Kidney epithelial cell (primary cell): Measurements from ENCODE around the gene FOXA3. TPM values are rescaled to one million over a fixed set of nuclear protein-coding genes. Genes with fewer than 3 reads are reported as not detected.

Source experiments
- DNase-seq: peaks from one replicate; pipeline ENCODE4 v3.0.0-alpha.2; 2010; ENCODE audit warnings: low read depth
- H3K27me3 ChIP-seq: 2 replicates; pipeline ENCODE4 v1.6.0; 2011; ENCODE audit warnings: low read length; ENCODE audit not compliant: control insufficient read depth, insufficient read depth
- H3K36me3 ChIP-seq: 2 replicates; pipeline ENCODE4 v1.5.1; 2011; ENCODE audit warnings: low read length; ENCODE audit not compliant: control insufficient read depth, insufficient read depth
- H3K4me3 ChIP-seq: 2 replicates; pipeline ENCODE4 v1.5.1; 2011; ENCODE audit warnings: low read depth, mild to moderate bottlenecking, control low read depth, low read length
- total RNA-seq: library from RNA; depleted of rRNA; stranded (reverse); fragments of >200 nt; gene quantifications from 2 replicates; pipeline ENCODE4 v1.2.3, GENCODE V29; 2015
- TF ChIP-seq, protein P1 (sequence below): IDR thresholded peaks from 2 replicates; pipeline ENCODE4 v1.5.1; 2011; ENCODE audit warnings: mild to moderate bottlenecking, moderate library complexity, low read length, control low read depth, inconsistent platforms; ENCODE audit not compliant: insufficient read depth, poor library complexity, severe bottlenecking

Gene FOXA3
- total RNA-seq, 1 donor from 2014 or later, result 0.50 TPM

DNA sequence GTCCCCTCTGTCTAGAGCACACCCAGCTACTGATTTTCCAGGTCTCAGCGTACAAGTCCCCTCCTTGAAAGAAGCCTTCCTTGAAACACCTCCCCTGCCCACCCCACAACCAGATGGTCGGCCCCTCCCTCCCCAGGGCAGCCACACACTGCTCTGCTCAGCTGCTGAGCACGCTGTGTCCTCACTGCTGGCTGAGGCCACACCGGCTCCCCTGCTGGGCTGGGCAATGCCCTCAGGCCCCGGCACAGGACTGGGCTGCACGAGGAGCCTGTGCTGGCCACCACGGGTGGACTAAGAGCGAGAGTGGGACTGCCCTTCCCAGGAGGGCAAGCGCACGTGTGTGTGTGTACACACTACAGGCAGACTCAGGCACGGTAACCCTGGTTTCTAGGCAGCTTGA, 37.2 kb upstream of the FOXA3 start:
- TF ChIP-seq, protein P1, sequence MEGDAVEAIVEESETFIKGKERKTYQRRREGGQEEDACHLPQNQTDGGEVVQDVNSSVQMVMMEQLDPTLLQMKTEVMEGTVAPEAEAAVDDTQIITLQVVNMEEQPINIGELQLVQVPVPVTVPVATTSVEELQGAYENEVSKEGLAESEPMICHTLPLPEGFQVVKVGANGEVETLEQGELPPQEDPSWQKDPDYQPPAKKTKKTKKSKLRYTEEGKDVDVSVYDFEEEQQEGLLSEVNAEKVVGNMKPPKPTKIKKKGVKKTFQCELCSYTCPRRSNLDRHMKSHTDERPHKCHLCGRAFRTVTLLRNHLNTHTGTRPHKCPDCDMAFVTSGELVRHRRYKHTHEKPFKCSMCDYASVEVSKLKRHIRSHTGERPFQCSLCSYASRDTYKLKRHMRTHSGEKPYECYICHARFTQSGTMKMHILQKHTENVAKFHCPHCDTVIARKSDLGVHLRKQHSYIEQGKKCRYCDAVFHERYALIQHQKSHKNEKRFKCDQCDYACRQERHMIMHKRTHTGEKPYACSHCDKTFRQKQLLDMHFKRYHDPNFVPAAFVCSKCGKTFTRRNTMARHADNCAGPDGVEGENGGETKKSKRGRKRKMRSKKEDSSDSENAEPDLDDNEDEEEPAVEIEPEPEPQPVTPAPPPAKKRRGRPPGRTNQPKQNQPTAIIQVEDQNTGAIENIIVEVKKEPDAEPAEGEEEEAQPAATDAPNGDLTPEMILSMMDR, result no peak
- Histone ChIP-seq H3K27me3 (no peaks in the 10 kb centered on the region), H3K4me3 (no peak overlapping the region), H3K36me3 (peaks cover 9% of the 10 kb centered on the region)
- DNase-seq, result no peak

DNA sequence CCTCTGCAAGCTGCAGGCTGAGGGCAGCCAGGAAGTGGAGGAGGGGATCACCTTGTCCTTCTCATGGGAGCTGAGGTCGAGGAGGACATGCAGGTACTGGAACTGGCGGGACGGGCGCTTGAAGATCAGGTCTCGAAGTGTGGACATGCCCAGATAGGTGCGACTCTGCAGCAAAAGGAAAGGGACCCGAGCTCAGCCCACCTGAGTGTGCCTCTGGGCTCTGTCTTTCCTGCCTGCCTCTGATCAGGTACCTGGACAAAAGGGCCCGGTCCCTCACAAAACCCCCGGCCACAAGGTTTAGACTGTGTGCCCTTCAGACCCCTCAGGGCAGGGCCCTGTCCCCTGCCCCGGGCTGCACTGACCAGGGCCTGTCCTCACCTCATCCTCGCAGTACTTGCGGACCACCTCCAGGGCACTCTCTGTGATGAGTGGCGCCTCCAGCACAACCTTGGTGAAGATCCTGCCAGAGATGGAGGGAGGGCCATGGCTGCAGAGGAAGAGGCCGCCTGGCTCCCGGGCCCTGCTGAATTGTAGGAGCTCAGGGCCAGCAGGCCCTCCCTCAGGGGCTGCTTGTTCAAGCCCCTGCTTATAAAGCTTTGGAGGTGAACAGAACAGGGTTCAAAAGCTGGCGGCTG, 36.5 kb upstream of the FOXA3 start:
- no peak overlapping the region for H3K4me3 ChIP-seq
- no peaks in the 10 kb centered on the region for H3K27me3 ChIP-seq
- TF ChIP-seq, protein P1, result no peak
- H3K36me3 ChIP-seq, result peaks cover 8% of the 10 kb centered on the region
- DNase-seq, result no peak

DNA sequence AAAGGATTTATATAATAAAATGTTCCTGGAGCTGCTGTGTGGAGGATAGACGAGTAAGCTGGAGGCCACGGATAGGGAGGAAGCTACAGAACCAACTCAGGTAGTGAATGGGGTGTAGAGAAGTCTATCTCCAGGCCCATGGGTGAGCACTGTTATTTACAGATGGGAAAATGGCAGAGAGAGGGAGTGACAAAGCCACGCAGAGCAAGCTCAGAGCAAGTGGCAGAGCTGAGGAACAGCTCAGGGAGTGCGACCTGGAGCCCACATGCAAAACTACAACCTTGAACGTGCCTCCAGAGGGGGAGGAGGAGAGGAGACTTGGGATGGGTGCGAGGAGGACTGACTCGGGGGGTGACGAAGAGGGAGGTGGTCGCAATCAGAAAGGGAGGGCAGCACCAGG, 35.6 kb upstream of the FOXA3 start:
- no peaks in the 10 kb centered on the region for H3K27me3 ChIP-seq
- DNase-seq, result no peak
- H3K36me3 ChIP-seq, result peaks cover 8% of the 10 kb centered on the region
- no peak overlapping the region for H3K4me3 ChIP-seq
- TF ChIP-seq, protein P1, result no peak

GRCh38 chr19:45828945-45829344, 35.2 kb upstream of the FOXA3 start:
- Histone ChIP-seq H3K4me3 (no peak overlapping the region), H3K27me3 (no peaks in the 10 kb centered on the region), H3K36me3 (peaks cover 8% of the 10 kb centered on the region)
- TF ChIP-seq, protein P1, result no peak
- no peak for DNase-seq

GRCh38 chr19:45834970-45835369, 29.2 kb upstream of the FOXA3 start:
- TF ChIP-seq, protein P1, result no peak
- no peak overlapping the region for H3K4me3 ChIP-seq
- H3K27me3 ChIP-seq, result no peaks in the 10 kb centered on the region
- DNase-seq, result no peak
- H3K36me3 ChIP-seq, result peaks cover 7% of the 10 kb centered on the region

DNA sequence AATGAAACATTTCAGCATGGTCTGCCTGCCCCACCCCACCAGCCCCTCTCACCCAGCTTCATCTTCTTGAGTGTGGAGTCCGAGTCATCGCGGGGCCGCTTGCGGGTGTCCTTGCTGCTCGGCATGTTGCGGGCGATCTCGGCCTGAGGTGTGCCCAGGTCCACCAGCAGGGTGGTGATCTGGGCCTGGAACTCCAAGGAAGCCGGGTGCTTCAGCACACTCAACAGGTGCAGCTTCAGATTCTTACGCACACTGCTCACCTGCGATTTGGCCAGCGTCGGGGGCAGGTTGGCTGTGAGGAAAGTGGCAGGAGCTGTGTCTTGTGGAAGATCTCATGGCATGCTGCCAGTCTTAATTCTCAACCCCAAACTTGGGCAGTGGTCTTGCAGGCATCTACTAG, 21.9 kb upstream of the FOXA3 start:
- TF ChIP-seq, protein P1, result no peak
- Histone ChIP-seq H3K36me3 (peaks cover 6% of the 10 kb centered on the region), H3K4me3 (no peak overlapping the region), H3K27me3 (no peaks in the 10 kb centered on the region)
- DNase-seq, result no peak
